HepG2 (cell line): ENCODE measurements around the gene RGS10.

Experiments used
- MAFG ChIP-seq: sonication (generic); formaldehyde crosslinking; IDR thresholded peaks from 2 replicates; pipeline ENCODE4 v1.5.1; 2020; ENCODE audit warnings: mild to moderate bottlenecking, missing genetic modification reagents
- MAFK ChIP-seq, 2 experiments: IDR thresholded peaks in 1 of 2; conservative IDR thresholded peaks in 1 of 2; 2 replicates each; pipeline ENCODE4 v1.6.1; 2011; ENCODE audit warnings: improper control_type of control experiment in 2 of 2, low read length in 2 of 2
- POLR2A ChIP-seq, 2 experiments: IDR thresholded peaks; 2 replicates each; pipeline ENCODE4 v1.6.1; 2011; ENCODE audit warnings: low read depth in 2 of 2, low read length in 2 of 2, mild to moderate bottlenecking in 1 of 2, moderate library complexity in 1 of 2; ENCODE audit not compliant: insufficient read depth in 1 of 2
- SMARCC2 ChIP-seq: fragments of 450-650 bp; IDR thresholded peaks from 2 replicates; pipeline ENCODE4 v1.6.1; 2017; ENCODE audit warnings: antibody characterized with exemption, mild to moderate bottlenecking
- ZNF335 ChIP-seq: sonication (generic); formaldehyde crosslinking; IDR thresholded peaks from 2 replicates; pipeline ENCODE4 v1.4.0; 2020; ENCODE audit warnings: missing genetic modification reagents
- ZNF562 ChIP-seq: sonication (generic); formaldehyde crosslinking; IDR thresholded peaks from 2 replicates; pipeline ENCODE4 v1.8.0; 2022; ENCODE audit warnings: missing genetic modification reagents, borderline replicate concordance

GRCh38 chr10:119483839-119484238, 58.7 kb downstream of the RGS10 start:
- TF ChIP-seq ZNF335, result no peak
- no peak for TF ChIP-seq MAFG (CRISPR knock-in tag)
- no peak for TF ChIP-seq ZNF562 (CRISPR knock-in tag)
- no peak for TF ChIP-seq POLR2A (IDR thresholded peaks at IDR 0.05; ENCODE audit: insufficient read depth in 1 of 2, low read depth in 2 of 2, low read length in 2 of 2)
- no peak for TF ChIP-seq MAFK (conservative IDR thresholded peaks at IDR 0.05 in 1 of 2, IDR thresholded peaks at IDR 0.05 in 1 of 2; ENCODE audit: low read length in 2 of 2)
- no peak for TF ChIP-seq SMARCC2
